Retinal pigment epithelial cell (primary cell): ENCODE data around the gene LRFN2.

Experiments
- DNase-seq: peaks from one replicate; pipeline ENCODE4 v3.0.0-alpha.2; 2010; ENCODE audit warnings: low read depth
- H3K4me3 ChIP-seq: 2 replicates; pipeline ENCODE4 v1.5.1; 2011; ENCODE audit warnings: mild to moderate bottlenecking, low read length, control low read depth, moderate library complexity
- CTCF ChIP-seq: conservative IDR thresholded peaks from 2 replicates; pipeline ENCODE4 v1.5.1; 2011; ENCODE audit warnings: low read depth, low read length, control low read depth, inconsistent platforms

Gene LRFN2

GRCh38 chr6:40500227-40500626, 86.9 kb downstream of the LRFN2 start:
- TF ChIP-seq CTCF = no peak
- no peak for DNase-seq
- no peak overlapping the region for H3K4me3 ChIP-seq

DNA sequence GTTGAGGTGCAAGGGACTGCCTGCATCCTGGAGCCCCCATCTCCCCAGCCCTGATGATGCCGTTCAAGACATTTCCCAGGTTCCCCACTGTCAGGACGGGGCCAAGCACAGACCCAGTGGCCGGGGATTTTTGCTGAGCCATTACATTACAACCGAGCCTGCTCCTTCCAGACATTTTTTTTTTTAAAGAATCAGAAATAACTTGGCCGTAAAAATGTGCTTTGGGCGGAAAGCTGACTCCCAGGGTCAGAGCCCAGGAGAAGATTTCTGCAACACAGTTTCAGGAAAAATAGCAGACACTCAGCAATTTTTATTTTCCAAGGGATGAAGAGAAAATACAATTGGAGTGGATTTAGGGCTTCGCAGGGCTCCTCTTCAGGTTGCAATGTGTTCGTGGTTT, 87.9 kb downstream of the LRFN2 start:
- H3K4me3 ChIP-seq = no peak overlapping the region
- DNase-seq = no peak
- TF ChIP-seq CTCF = no peak

- H3K4me3 ChIP-seq = no peak overlapping the region
- DNase-seq = no peak
- no peak for TF ChIP-seq CTCF
These were observed 89.0 kb downstream of the LRFN2 start for GRCh38 chr6:40498148-40498547.

- no peak overlapping the region for H3K4me3 ChIP-seq
- DNase-seq = no peak
- no peak for TF ChIP-seq CTCF
These were observed 95.0 kb downstream of the LRFN2 start for GRCh38 chr6:40492187-40492586.

- no peak for DNase-seq
- no peak for TF ChIP-seq CTCF
- no peak overlapping the region for H3K4me3 ChIP-seq
These were observed 96.7 kb downstream of the LRFN2 start for GRCh38 chr6:40490508-40490907.

DNA sequence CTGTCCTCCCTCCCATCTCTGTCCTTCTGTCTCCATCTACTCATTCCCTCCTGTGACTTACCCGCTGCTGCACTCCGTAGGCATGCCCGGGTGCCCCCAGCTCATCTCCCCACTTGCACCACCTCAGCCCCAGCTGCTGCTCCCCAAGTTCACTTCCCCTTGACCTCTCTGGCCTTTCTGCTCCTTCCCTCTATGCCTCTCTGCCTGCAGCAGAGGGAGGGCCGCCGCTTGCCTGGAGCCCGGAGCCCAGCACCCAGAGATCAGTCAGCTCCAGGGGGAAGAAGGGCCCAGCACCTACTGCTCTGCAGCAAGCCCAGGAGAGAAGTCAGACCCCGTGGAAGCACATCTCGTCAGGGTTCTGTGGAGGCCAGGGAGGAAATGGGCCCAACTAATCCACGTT, 97.4 kb downstream of the LRFN2 start:
- DNase-seq = no peak
- H3K4me3 ChIP-seq = no peak overlapping the region
- TF ChIP-seq CTCF = no peak

DNA sequence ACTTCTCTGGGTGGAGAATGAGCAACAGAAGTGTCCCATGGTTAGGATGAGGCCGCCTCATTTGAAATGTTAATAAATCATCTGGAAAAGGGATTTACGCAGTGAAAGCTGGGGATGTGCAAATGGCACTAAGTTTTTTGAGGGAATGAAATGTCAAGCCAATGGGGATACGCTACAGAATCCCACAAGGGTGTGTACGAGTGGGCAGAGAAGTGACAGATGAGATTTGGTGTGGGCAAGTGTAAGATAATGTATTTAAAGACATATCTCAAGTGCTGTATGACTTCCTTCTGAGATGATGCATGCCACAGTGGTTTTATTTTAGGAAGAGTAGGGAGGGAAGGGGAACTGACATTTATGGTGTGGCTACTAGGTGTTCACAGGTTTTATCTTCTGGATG, 100.6 kb downstream of the LRFN2 start:
- no peak overlapping the region for H3K4me3 ChIP-seq
- TF ChIP-seq CTCF = no peak
- DNase-seq = no peak
